DOHH2 (cell line): Measurements from ENCODE around the gene ALX4.

Source experiments
- CTCF ChIP-seq: fragments of 200-600 bp; sonication (generic); IDR thresholded peaks from one replicate; pipeline ENCODE4 v1.5.1; 2014; ENCODE audit warnings: antibody characterized with exemption, mild to moderate bottlenecking, low read depth, low read length; ENCODE audit not compliant: poor library complexity, severe bottlenecking
- EZH2phosphoT487 ChIP-seq: fragments of 200-600 bp; sonication (generic); IDR thresholded peaks from 2 replicates; pipeline ENCODE4 v1.6.1; 2017; ENCODE audit warnings: borderline replicate concordance, mild to moderate bottlenecking, antibody characterized with exemption, low read length, moderate library complexity, mixed read lengths

- no peak for TF ChIP-seq CTCF
- TF ChIP-seq EZH2phosphoT487: no peak
These were observed 92.5 kb downstream of the ALX4 start for GRCh38 chr11:44217432-44217831.
